AG10803 (cell line): ENCODE measurements around the gene TCAIM.

Experiments used
- DNase-seq: peaks from one replicate; pipeline ENCODE4 v3.0.0; 2010; ENCODE audit warnings: low read depth
- H3K4me3 ChIP-seq: 2 replicates; pipeline ENCODE4 v1.5.1; 2011; ENCODE audit warnings: mild to moderate bottlenecking, low read length, control low read depth
- CTCF ChIP-seq: conservative IDR thresholded peaks from 2 replicates; pipeline ENCODE4 v1.5.1; 2011; ENCODE audit warnings: mild to moderate bottlenecking, low read length, control low read depth, inconsistent platforms

Gene TCAIM

GRCh38 chr3:44445786-44446185 is 107.2 kb downstream of the TCAIM start:
- no peak for TF ChIP-seq CTCF
- H3K4me3 ChIP-seq: no peak overlapping the region

GRCh38 chr3:44446929-44447328 is 108.4 kb downstream of the TCAIM start:
- no peak overlapping the region for H3K4me3 ChIP-seq
- no peak for DNase-seq
- TF ChIP-seq CTCF: no peak

More at GRCh38 chr3:44445786-44446185, 107.2 kb downstream of the TCAIM start:
- DNase-seq: no peak

GRCh38 chr3:44451441-44451840 is 112.9 kb downstream of the TCAIM start:
- TF ChIP-seq CTCF: no peak

GRCh38 chr3:44454258-44454657 is 115.7 kb downstream of the TCAIM start:
- H3K4me3 ChIP-seq: no peak overlapping the region
- TF ChIP-seq CTCF: no peak

More at GRCh38 chr3:44451441-44451840, 112.9 kb downstream of the TCAIM start:
- H3K4me3 ChIP-seq: no peak overlapping the region
- DNase-seq: no peak

DNA sequence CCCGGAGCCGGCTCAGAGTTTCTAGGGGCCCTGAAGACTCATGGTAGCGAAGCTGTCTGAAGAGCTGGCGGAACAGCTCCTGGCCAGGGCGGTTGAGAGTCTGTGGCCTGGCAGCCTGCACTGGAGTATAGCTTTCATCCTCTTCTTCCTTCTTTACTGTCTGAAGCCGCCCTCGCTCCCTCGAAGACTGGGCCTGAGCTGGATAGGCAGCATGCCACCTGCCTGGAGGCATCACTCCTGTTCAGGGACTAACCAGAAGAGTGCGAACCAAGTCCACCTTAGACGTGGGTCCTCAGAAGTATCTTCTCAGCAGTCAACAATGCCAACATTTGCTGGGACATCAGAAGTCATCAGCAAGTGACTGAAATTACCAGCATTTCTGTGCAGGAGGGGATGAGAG is 116.8 kb downstream of the TCAIM start:
- DNase-seq: no peak

More at GRCh38 chr3:44454258-44454657, 115.7 kb downstream of the TCAIM start:
- DNase-seq: no peak

More for the DNA sequence above, 116.8 kb downstream of the TCAIM start:
- no peak overlapping the region for H3K4me3 ChIP-seq
- no peak for TF ChIP-seq CTCF
